H9 (cell line): ENCODE data around the gene APLF. TPM values are rescaled to one million over a fixed set of nuclear protein-coding genes. Genes with fewer than 3 reads are reported as not detected.
A peak's percentile ranks its signal among the peaks of the same experiment; 100 is the strongest.
"Not testable (repeated sequence)": the region's sequence is repeated elsewhere in the genome, so short reads cannot be mapped to it uniquely, and the experiment has no call there.

Experiments
- DNase-seq: peaks from one replicate; pipeline ENCODE4 v3.0.0-alpha.2; 2017
- H2AFZ ChIP-seq: one replicate; pipeline ENCODE4 v1.6.1; 2013; ENCODE audit warnings: mild to moderate bottlenecking, low read length, control low read depth, moderate library complexity
- H2AK5ac ChIP-seq: 2 replicates; pipeline ENCODE4 v1.6.1; 2013; ENCODE audit warnings: low read length, control low read depth, mixed read lengths; ENCODE audit not compliant: insufficient read length
- H2BK120ac ChIP-seq: one replicate; pipeline ENCODE4 v1.6.1; 2013; ENCODE audit warnings: low read depth, mild to moderate bottlenecking, low read length, control low read depth, inconsistent platforms; ENCODE audit not compliant: poor library complexity, severe bottlenecking
- H2BK12ac ChIP-seq: 2 replicates; pipeline ENCODE4 v1.6.1; 2013; ENCODE audit warnings: low read length, control low read depth, mixed read lengths, low read depth; ENCODE audit not compliant: insufficient read length
- H2BK15ac ChIP-seq: 2 replicates; pipeline ENCODE4 v1.6.1; 2013; ENCODE audit warnings: low read depth, low read length, control low read depth
- H2BK20ac ChIP-seq: one replicate; pipeline ENCODE4 v1.6.1; 2013; ENCODE audit warnings: low read depth, mild to moderate bottlenecking, low read length, control low read depth, inconsistent platforms; ENCODE audit not compliant: poor library complexity, severe bottlenecking
- H2BK5ac ChIP-seq: 2 replicates; pipeline ENCODE4 v1.6.1; 2013; ENCODE audit warnings: low read length, control low read depth, mixed read lengths; ENCODE audit not compliant: insufficient read length
- H3K14ac ChIP-seq: 2 replicates; pipeline ENCODE4 v1.6.1; 2013; ENCODE audit warnings: low read length, control low read depth; ENCODE audit not compliant: insufficient read depth
- H3K18ac ChIP-seq: 2 replicates; pipeline ENCODE4 v1.6.1; 2013; ENCODE audit warnings: low read depth, mild to moderate bottlenecking, mixed read lengths, low read length, control low read depth; ENCODE audit not compliant: insufficient read length
- H3K23ac ChIP-seq: 2 replicates; pipeline ENCODE4 v1.6.1; 2013; ENCODE audit warnings: low read length, control low read depth, mixed read lengths, low read depth; ENCODE audit not compliant: insufficient read length
- H3K23me2 ChIP-seq: 2 replicates; pipeline ENCODE4 v1.6.1; 2013; ENCODE audit warnings: low read depth, mild to moderate bottlenecking, mixed read lengths, low read length, control low read depth; ENCODE audit not compliant: insufficient read length, poor library complexity, severe bottlenecking
- H3K27ac ChIP-seq: 2 replicates; pipeline ENCODE4 v1.5.1; 2013; ENCODE audit warnings: low read length, control low read depth, mixed read lengths, low read depth; ENCODE audit not compliant: insufficient read length
- H3K27me3 ChIP-seq: 2 replicates; pipeline ENCODE4 v1.6.1; 2013; ENCODE audit warnings: low read length, control low read depth, inconsistent platforms; ENCODE audit not compliant: insufficient read depth
- H3K4ac ChIP-seq: 2 replicates; pipeline ENCODE4 v1.6.1; 2013; ENCODE audit warnings: low read depth, mild to moderate bottlenecking, control low read depth, inconsistent platforms, low read length, moderate library complexity
- H3K4me1 ChIP-seq: 2 replicates; pipeline ENCODE4 v1.6.1; 2013; ENCODE audit warnings: low read length, control low read depth, inconsistent platforms; ENCODE audit not compliant: insufficient read depth
- H3K4me2 ChIP-seq: 2 replicates; pipeline ENCODE4 v1.6.1; 2013; ENCODE audit warnings: low read length, control low read depth, mixed read lengths; ENCODE audit not compliant: insufficient read length, insufficient read depth
- H3K56ac ChIP-seq: 2 replicates; pipeline ENCODE4 v1.6.1; 2013; ENCODE audit warnings: low read depth, mild to moderate bottlenecking, mixed read lengths, low read length, control low read depth; ENCODE audit not compliant: insufficient read length
- H3K79me1 ChIP-seq: 2 replicates; pipeline ENCODE4 v1.6.1; 2013; ENCODE audit warnings: low read depth, mild to moderate bottlenecking, moderate library complexity, low read length, control low read depth, inconsistent platforms; ENCODE audit not compliant: insufficient read depth, poor library complexity, severe bottlenecking
- H3K79me2 ChIP-seq: 2 replicates; pipeline ENCODE4 v1.6.1; 2013; ENCODE audit warnings: low read length, control low read depth, inconsistent platforms; ENCODE audit not compliant: insufficient read depth
- H3K9ac ChIP-seq: 2 replicates; pipeline ENCODE4 v1.6.1; 2013; ENCODE audit warnings: low read length, control low read depth, mixed read lengths; ENCODE audit not compliant: insufficient read length; ENCODE audit errors: extremely low read depth
- H3K9me3 ChIP-seq: one replicate; pipeline ENCODE4 v1.6.1; 2013; ENCODE audit warnings: low read depth, low read length, inconsistent platforms; ENCODE audit not compliant: control insufficient read depth
- H3T11ph ChIP-seq: one replicate; pipeline ENCODE4 v1.6.1; 2013; ENCODE audit warnings: mild to moderate bottlenecking, low read length, control low read depth, inconsistent platforms
- H4K20me1 ChIP-seq: one replicate; pipeline ENCODE4 v1.6.1; 2013; ENCODE audit not compliant: control insufficient read depth, insufficient read length, insufficient read depth
- H4K5ac ChIP-seq: 2 replicates; pipeline ENCODE4 v1.6.1; 2013; ENCODE audit warnings: low read depth, mild to moderate bottlenecking, mixed read lengths, low read length, control low read depth; ENCODE audit not compliant: insufficient read length
- H4K8ac ChIP-seq: replicated peaks from 2 replicates; pipeline ENCODE4 v1.6.1; 2013; ENCODE audit warnings: low read length, control low read depth, mixed read lengths, low read depth; ENCODE audit not compliant: insufficient read length
- H4K91ac ChIP-seq: 2 replicates; pipeline ENCODE4 v1.6.1; 2013; ENCODE audit warnings: low read depth, mild to moderate bottlenecking, moderate library complexity, mixed read lengths, low read length, control low read depth; ENCODE audit not compliant: insufficient read length
- H3K27ac Mint-ChIP-seq, 3 experiments: 2 replicates in 2 of 3; 3 replicates in 1 of 3; pipeline ENCODE4 v1.8.0; 2020 to 2021; ENCODE audit warnings: mixed read lengths in 3 of 3, mild to moderate bottlenecking in 1 of 3, moderate library complexity in 1 of 3
- H3K27me3 Mint-ChIP-seq: 2 replicates; pipeline ENCODE4 v1.8.0; 2021; ENCODE audit warnings: low read depth, mild to moderate bottlenecking, moderate library complexity, mixed read lengths
- H3K36me3 Mint-ChIP-seq, 3 experiments: 2 replicates in 2 of 3; 3 replicates in 1 of 3; pipeline ENCODE4 v1.8.0; 2020 to 2021; ENCODE audit warnings: low read depth in 3 of 3, mixed read lengths in 3 of 3; ENCODE audit not compliant: insufficient read depth in 1 of 3
- H3K4me1 Mint-ChIP-seq, 2 experiments: 2 replicates each; pipeline ENCODE4 v1.8.0; 2020; ENCODE audit warnings: mixed read lengths in 2 of 2
- H3K4me3 Mint-ChIP-seq, 2 experiments: 2 replicates in 1 of 2; 3 replicates in 1 of 2; pipeline ENCODE4 v1.8.0; 2020 to 2021; ENCODE audit warnings: mild to moderate bottlenecking in 2 of 2, mixed read lengths in 2 of 2, moderate library complexity in 1 of 2
- H3K9me3 Mint-ChIP-seq, 2 experiments: 2 replicates in 1 of 2; 3 replicates in 1 of 2; pipeline ENCODE4 v1.8.0; 2020; ENCODE audit warnings: mild to moderate bottlenecking in 2 of 2, mixed read lengths in 2 of 2, moderate library complexity in 1 of 2
- WGBS: extraction: QIAGEN DNeasy Blood & Tissue Kit; methylation state at CpG from one replicate; pipeline ENCODE4 v1.1.7; 2013; ENCODE audit warnings: missing lambda C conversion rate, low lambda C conversion rate, mixed read lengths; ENCODE audit not compliant: insufficient read length; ENCODE audit errors: extremely low coverage; 5-methylcytosine and 5-hydroxymethylcytosine counted together
- total RNA-seq: library from RNA; stranded (reverse); gene quantifications from 2 replicates; pipeline ENCODE4 v1.2.1, GENCODE V29; 2021
- TF ChIP-seq, protein P1 (sequence below): fragments of 200-600 bp; sonication (generic); conservative IDR thresholded peaks from 3 replicates; pipeline ENCODE4 v1.8.0; 2021; ENCODE audit warnings: antibody characterized with exemption, mild to moderate bottlenecking

APLF gene
- total RNA-seq, 1 experiment from 2014 or later: 3.7 TPM

DNA sequence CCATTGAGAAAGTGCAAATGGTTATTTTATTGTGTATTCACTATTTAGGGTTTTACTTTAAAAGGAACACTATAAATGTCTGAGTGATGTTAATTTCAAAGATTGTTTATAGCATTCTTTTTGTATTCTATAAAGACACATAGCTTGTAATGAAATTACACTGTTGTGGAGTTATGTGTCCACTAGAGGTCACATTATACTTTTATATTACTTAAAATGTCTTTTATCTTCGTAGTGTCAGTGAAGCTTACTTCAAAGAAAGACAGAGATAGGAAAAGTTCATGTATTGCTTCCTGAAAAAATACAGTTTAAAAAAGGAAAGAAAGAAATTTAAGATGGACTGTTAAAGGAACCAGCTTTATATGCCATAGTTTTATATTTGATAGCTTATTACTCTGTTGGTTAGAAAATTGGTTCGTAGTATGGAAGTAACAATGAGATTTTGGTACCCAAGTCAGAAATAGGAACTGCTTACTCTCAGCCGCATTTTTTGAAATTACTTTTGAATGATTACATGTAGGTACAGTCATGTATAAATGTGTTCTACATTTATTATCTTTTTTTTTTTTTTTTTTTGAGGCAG lies 20.5 kb downstream of the APLF start:
- peaks cover 3% of the 10 kb centered on the region for H4K20me1 ChIP-seq
- H3T11ph ChIP-seq: no peak overlapping the region
- no peak overlapping the region for H3K14ac ChIP-seq
- no peaks in the 10 kb centered on the region for H3K4me1 ChIP-seq
- no peak overlapping the region for H4K8ac ChIP-seq
- 0 out of 7 replicates have a peak, but pooled peaks cover 0 to under 1% (median 0%) of the 10 kb centered on the region in 3 experiments for H3K36me3 Mint-ChIP-seq
- no peaks in the 10 kb centered on the region for H3K23me2 ChIP-seq
- H2BK12ac ChIP-seq: no peak overlapping the region
- H2BK15ac ChIP-seq: no peak overlapping the region
- H3K4me2 ChIP-seq: no peak overlapping the region
- no peak overlapping the region for H2BK20ac ChIP-seq
- no CpG with 5 or more reads among the region's 3 CpGs for WGBS
- H4K91ac ChIP-seq: no peak overlapping the region
- TF ChIP-seq, protein P1, sequence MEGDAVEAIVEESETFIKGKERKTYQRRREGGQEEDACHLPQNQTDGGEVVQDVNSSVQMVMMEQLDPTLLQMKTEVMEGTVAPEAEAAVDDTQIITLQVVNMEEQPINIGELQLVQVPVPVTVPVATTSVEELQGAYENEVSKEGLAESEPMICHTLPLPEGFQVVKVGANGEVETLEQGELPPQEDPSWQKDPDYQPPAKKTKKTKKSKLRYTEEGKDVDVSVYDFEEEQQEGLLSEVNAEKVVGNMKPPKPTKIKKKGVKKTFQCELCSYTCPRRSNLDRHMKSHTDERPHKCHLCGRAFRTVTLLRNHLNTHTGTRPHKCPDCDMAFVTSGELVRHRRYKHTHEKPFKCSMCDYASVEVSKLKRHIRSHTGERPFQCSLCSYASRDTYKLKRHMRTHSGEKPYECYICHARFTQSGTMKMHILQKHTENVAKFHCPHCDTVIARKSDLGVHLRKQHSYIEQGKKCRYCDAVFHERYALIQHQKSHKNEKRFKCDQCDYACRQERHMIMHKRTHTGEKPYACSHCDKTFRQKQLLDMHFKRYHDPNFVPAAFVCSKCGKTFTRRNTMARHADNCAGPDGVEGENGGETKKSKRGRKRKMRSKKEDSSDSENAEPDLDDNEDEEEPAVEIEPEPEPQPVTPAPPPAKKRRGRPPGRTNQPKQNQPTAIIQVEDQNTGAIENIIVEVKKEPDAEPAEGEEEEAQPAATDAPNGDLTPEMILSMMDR: peak; percentile 62
- no peaks in the 10 kb centered on the region for H3K79me2 ChIP-seq
- no peak overlapping the region for H3K4ac ChIP-seq
- H3K9ac ChIP-seq: no peak overlapping the region
- no peak overlapping the region for H2AFZ ChIP-seq
- H2AK5ac ChIP-seq: no peak overlapping the region
- H3K27ac Mint-ChIP-seq: no peak overlapping the region
- no peak overlapping the region for H3K23ac ChIP-seq
- no peak overlapping the region for H2BK120ac ChIP-seq
- no peak for DNase-seq
- no peaks in the 10 kb centered on the region for H3K27me3 Mint-ChIP-seq
- H3K4me1 Mint-ChIP-seq: peaks cover 5% of the 10 kb centered on the region in 2 experiments
- no peaks in the 10 kb centered on the region for H3K9me3 Mint-ChIP-seq
- H4K5ac ChIP-seq: no peak overlapping the region
- no peaks in the 10 kb centered on the region for H3K27me3 ChIP-seq
- H3K9me3 ChIP-seq: no peaks in the 10 kb centered on the region
- no peak overlapping the region for H3K27ac ChIP-seq
- H3K56ac ChIP-seq: no peak overlapping the region
- no peak overlapping the region for H3K4me3 Mint-ChIP-seq
- H3K18ac ChIP-seq: no peak overlapping the region
- no peaks in the 10 kb centered on the region for H3K79me1 ChIP-seq
- H2BK5ac ChIP-seq: no peak overlapping the region

DNA sequence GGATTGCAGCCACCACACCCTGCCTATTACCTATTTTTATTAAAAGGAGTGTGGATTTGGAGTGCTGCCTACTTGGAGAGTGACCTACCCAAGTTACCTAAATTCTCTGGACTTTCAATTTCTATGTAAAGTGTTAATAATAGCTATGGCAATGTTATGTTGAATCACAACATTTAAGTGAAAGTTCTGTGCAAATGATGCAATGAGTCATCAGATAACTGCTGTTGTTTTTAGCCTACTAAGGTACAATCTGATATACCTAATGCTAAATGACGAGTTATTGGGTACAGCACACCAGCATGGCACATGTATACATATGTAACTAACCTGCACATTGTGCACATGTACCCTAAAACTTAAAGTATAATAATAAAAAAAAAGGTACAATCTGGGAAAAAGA lies 21.2 kb downstream of the APLF start:
- not testable (repeated sequence) for H3K23me2 ChIP-seq, H3K27ac ChIP-seq, H3K4me1 ChIP-seq, DNase-seq, H2BK5ac ChIP-seq, H3K9me3 ChIP-seq, H2BK12ac ChIP-seq, H3K14ac ChIP-seq, H2AFZ ChIP-seq, H4K91ac ChIP-seq, H3K79me2 ChIP-seq, H2BK15ac ChIP-seq, H3T11ph ChIP-seq, H2AK5ac ChIP-seq, H4K20me1 ChIP-seq, H3K4me1 Mint-ChIP-seq, H3K27ac Mint-ChIP-seq, H3K23ac ChIP-seq, H4K8ac ChIP-seq, H3K9ac ChIP-seq, H2BK120ac ChIP-seq, H3K4me3 Mint-ChIP-seq, H3K9me3 Mint-ChIP-seq, H3K79me1 ChIP-seq, H3K36me3 Mint-ChIP-seq, H3K4ac ChIP-seq, H3K27me3 Mint-ChIP-seq, H3K56ac ChIP-seq, H4K5ac ChIP-seq, H3K4me2 ChIP-seq, H3K18ac ChIP-seq, H2BK20ac ChIP-seq, H3K27me3 ChIP-seq
- no CpG with 5 or more reads among the region's 1 CpG for WGBS
